GM12892 (cell line): Measurements from ENCODE around the gene ITGB7.
A peak's percentile ranks its signal among the peaks of the same experiment; 100 is the strongest.

Experiments used
- DNase-seq: peaks from one replicate; pipeline ENCODE4 v3.0.0; 2011; ENCODE audit not compliant: insufficient read length
- FAIRE-seq: peaks from 2 replicates; lab custom pipeline; 2011; peaks lifted over from hg19 to GRCh38; lab: Jason Lieb, UNC
- POLR2A ChIP-seq: IDR thresholded peaks from 2 replicates; pipeline ENCODE4 v1.6.1; 2011; ENCODE audit warnings: low read depth, low read length, control low read depth
- POLR2AphosphoS5 ChIP-seq: IDR thresholded peaks from 2 replicates; pipeline ENCODE4 v1.6.1; 2011; ENCODE audit warnings: low read depth, low read length, control low read depth
- TAF1 ChIP-seq: IDR thresholded peaks from 2 replicates; pipeline ENCODE4 v1.6.1; 2011; ENCODE audit warnings: low read depth, mild to moderate bottlenecking, control low read depth, low read length, borderline replicate concordance

Gene ITGB7

DNA sequence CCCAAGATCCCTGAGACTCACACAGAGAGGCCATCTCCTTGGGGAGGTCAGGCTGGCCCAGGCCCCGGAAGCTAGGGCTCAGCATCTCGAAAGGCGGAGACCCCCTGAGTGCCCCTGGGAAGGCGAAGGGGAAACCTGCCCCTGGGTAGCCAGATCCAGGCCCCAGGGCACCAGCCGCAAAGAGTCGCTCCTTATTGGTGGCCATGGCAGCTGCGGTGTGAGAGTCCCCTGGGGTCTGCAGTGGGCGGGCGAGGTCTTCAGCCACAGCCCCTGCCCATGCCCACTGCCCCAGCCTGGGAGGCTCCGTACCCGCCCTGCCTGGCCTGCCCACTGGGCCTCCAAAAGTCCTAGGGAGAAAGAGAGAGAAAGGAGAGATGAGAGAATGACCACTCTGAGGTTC, 20.3 kb upstream of the ITGB7 start:
- no peak for TF ChIP-seq TAF1
- no peak for TF ChIP-seq POLR2A
- TF ChIP-seq POLR2AphosphoS5 = no peak

DNA sequence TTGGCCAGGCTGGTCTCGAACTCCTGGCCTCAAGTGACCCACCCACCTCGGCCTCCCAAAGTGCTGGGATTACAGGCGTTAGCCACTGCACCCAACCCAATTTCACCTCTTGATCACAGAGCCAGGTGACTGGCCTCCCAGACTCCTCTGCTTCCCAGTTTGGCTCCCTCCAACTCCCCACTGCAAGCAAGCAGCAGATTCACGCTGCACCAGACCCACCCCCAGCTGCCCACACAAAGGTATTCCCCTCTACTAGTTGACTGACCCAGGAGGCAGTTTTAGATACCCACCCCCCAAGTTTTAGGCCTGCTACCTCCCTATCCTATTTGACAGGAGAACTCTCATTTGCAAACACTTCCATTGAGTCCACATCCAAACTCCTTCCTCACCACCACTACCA, 19.8 kb upstream of the ITGB7 start:
- TF ChIP-seq TAF1 (no peak), POLR2A (no peak), POLR2AphosphoS5 (no peak)
- no peak for FAIRE-seq

More for the DNA sequence above, 20.3 kb upstream of the ITGB7 start:
- DNase-seq (no peak), FAIRE-seq (no peak)

GRCh38 chr12:53225635-53226424, 18.8 kb upstream of the ITGB7 start:
- FAIRE-seq = no peak
- TF ChIP-seq TAF1 (no peak), POLR2A (no peak), POLR2AphosphoS5 (no peak)
- no peak for DNase-seq

More for the DNA sequence above, 19.8 kb upstream of the ITGB7 start:
- no peak for DNase-seq

GRCh38 chr12:53224897-53225634, 18.0 kb upstream of the ITGB7 start:
- FAIRE-seq (no peak), DNase-seq (no peak)
- TF ChIP-seq TAF1 (no peak), POLR2AphosphoS5 (no peak), POLR2A (no peak)

DNA sequence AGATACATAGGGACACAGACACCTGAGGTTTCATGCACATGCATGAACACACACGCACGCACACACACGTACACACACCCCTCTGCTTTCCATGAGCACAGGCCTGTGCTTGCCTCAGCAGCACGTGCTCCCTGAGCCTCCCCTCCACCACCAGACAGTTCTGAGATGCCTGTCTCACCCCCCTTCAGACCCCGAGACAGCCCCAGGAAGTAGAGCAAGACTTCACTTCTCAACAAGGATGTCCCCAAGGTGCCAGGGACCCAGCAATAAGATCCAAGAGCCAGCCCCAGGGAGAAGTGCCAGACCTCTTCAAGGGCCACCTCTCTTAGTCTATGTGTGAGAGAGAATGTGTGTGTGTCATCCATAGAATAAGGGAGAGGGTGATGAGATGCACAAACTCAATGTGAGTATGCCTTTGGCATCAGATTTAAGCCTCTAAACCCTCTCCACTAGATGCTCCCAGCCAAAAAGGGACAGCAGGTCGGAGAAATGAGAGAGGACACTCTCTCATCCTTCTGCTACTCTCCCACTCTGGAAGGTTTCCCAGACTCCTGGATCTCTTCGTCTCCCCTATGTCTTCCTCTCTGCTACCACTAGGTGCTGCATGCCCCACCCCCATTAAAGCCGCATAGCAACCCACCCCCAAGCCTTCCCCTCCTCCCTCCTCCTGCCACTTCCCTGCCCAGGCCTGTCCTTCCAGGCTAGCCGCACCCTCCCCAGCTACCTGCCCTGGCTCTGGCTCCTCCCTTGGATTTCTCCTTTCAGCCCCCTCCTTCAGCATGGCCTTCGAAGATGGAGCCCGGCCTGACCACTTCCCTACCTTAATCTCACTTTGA, 17.2 kb upstream of the ITGB7 start:
- DNase-seq (no peak), FAIRE-seq (no peak)

GRCh38 chr12:53223389-53224060, 16.5 kb upstream of the ITGB7 start:
- no peak for FAIRE-seq
- no peak for TF ChIP-seq POLR2AphosphoS5
- TF ChIP-seq POLR2A = no peak
- TF ChIP-seq TAF1 = no peak
- no peak for DNase-seq

More for the DNA sequence above, 17.2 kb upstream of the ITGB7 start:
- TF ChIP-seq POLR2A = no peak
- no peak for TF ChIP-seq POLR2AphosphoS5
- TF ChIP-seq TAF1 = no peak

GRCh38 chr12:53222806-53223261, 15.8 kb upstream of the ITGB7 start:
- FAIRE-seq (no peak), DNase-seq (no peak)
- no peak for TF ChIP-seq POLR2AphosphoS5
- TF ChIP-seq TAF1 = no peak
- no peak for TF ChIP-seq POLR2A

- no peak for FAIRE-seq
- no peak for TF ChIP-seq POLR2AphosphoS5
- TF ChIP-seq TAF1 = no peak
- TF ChIP-seq POLR2A = no peak
- DNase-seq = no peak
Measured at GRCh38 chr12:53222170-53222721, 15.2 kb upstream of the ITGB7 start.

GRCh38 chr12:53221203-53222080, 14.4 kb upstream of the ITGB7 start:
- DNase-seq (peak; percentile 69), FAIRE-seq (no peak)
- TF ChIP-seq TAF1 = no peak
- peak; percentile 53; the same call in 1 of the 2 replicates for TF ChIP-seq POLR2A

- DNase-seq (peak; percentile 96), FAIRE-seq (peak; percentile 85)
- 0 out of 2 replicates have a peak, but pooled peaks have one; percentile 18 for TF ChIP-seq POLR2AphosphoS5
- 0 out of 2 replicates have a peak, but pooled peaks have one; percentile 16 for TF ChIP-seq TAF1
- TF ChIP-seq POLR2A = no peak; the same call in 1 of the 2 replicates
Measured at GRCh38 chr12:53220694-53221202, 13.7 kb upstream of the ITGB7 start.
